Hepatocyte (in vitro differentiated cells): ENCODE measurements around the gene PPFIA2.

Experiments used
- CTCF ChIP-seq: fragments of 200-600 bp; sonication (generic); IDR thresholded peaks from 2 replicates; pipeline ENCODE4 v1.5.1; 2016; ENCODE audit warnings: antibody characterized with exemption, mild to moderate bottlenecking; ENCODE audit not compliant: poor library complexity
- EZH2 ChIP-seq: fragments of 200-600 bp; sonication (generic); IDR thresholded peaks from 2 replicates; pipeline ENCODE4 v1.6.1; 2016; ENCODE audit warnings: antibody characterized with exemption, mild to moderate bottlenecking, borderline replicate concordance

GRCh38 chr12:81722004-81722403 lies 37.1 kb downstream of the PPFIA2 start:
- TF ChIP-seq CTCF (no peak), EZH2 (no peak)
